Stimulated activated CD4-positive, alpha-beta T cell treated with anti-CD3 and anti-CD28 coated beads, Interleukin-15, amount 100 ng/mL, for 1 hour (primary cell): Measurements from ENCODE around the gene RAVER1.
"Not testable (repeated sequence)": the region's sequence is repeated elsewhere in the genome, so short reads cannot be mapped to it uniquely, and the experiment has no call there.

Source experiments
- DNase-seq, 2 donors: peaks; one replicate each; pipeline ENCODE4 v3.0.0-alpha.2; 2020; ENCODE audit warnings: low read depth in 1 of 2, low spot score in 1 of 2

The RAVER1 gene

GRCh38 chr19:10344780-10345179 is 11.5 kb upstream of the RAVER1 start:
- no peak for DNase-seq

- DNase-seq, result no peak
Measured at GRCh38 chr19:10343495-10343894, 10.2 kb upstream of the RAVER1 start.

DNA sequence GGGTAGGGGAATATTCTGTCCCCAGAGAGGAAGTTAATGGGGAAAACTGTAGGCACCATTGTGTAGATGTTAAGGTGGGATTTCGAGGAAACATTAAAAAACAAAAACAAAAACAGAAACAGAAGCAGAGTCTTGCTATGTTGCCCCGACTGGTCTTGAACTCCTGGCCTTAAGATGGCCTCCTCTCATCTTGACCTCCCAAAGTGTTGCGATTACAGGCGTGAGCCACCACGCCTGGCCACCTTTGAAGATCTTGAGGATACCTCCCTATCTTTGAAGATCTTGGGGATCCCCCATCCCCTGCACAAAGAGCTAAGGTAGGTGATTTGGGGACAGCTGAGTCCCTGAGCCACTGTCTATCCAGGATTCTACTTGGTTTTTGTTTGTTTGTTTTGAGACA is 6.6 kb upstream of the RAVER1 start:
- no peak for DNase-seq

- DNase-seq, result peak; percentile 33 to 48
Measured at GRCh38 chr19:10339380-10339960, 6.1 kb upstream of the RAVER1 start, which contains the start of gene ICAM3. TSS of gene ICAM3 (minus strand) at chr19:10339624. CDS start at chr19:10339614, 10 bp downstream.

DNA sequence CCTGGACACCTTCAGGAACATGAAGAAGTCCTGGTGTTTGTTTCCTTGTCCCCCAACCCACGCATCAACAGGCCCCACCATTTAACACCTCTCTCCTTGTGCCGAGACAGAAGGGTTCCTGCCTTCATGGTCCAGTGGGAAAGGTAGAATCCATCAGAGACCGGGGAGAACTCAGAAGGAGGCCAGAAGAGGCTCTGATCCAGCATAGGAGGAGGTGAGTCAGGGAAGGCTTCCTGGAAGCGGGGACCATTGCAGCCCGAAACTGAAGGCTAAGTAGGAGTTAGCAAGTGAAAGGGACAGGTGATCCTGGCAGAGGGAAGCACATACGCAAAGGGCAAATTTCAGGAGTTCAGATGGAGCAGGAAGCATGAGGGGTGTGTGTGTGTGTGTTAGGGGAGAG is 5.6 kb upstream of the RAVER1 start:
- no peak for DNase-seq

- DNase-seq, result not testable (repeated sequence)
Measured at GRCh38 chr19:10336725-10337124, 3.4 kb upstream of the RAVER1 start.

DNA sequence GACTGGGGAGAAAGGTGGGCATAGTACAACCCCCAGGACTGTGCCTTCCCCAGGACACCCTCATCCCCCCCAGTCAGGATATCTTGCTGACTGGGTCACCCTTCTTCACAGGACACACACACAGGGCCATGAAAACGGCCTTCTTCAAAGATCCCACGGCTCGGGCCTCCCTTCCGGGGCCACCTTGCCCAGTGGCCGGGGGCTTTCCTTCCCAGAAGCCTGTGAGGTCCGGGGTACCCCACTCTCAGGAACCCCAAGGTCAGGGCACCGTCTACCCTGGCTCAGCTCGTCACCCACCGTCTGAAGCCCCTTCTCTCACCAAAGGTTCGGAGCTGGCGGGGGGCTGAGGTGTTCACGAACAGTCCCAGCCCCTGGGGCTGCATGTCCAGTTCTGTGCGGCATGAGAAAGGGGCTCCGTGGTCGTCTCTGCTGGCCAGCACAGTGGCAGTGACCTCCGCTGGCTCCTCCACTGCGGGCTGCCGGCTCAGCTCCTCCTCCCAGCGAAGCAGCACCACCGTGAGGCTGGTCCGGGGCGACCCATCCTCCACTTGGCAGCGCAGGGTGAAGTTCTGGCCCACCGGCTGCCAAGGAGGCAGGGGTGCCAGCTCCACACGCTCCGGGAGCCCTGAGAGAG is 2.1 kb upstream of the RAVER1 start:
- DNase-seq, result no peak

- peak in 1 of 2 donors; percentile 25 for DNase-seq
Measured at GRCh38 chr19:10334588-10335351, 1.4 kb upstream of the RAVER1 start.

DNA sequence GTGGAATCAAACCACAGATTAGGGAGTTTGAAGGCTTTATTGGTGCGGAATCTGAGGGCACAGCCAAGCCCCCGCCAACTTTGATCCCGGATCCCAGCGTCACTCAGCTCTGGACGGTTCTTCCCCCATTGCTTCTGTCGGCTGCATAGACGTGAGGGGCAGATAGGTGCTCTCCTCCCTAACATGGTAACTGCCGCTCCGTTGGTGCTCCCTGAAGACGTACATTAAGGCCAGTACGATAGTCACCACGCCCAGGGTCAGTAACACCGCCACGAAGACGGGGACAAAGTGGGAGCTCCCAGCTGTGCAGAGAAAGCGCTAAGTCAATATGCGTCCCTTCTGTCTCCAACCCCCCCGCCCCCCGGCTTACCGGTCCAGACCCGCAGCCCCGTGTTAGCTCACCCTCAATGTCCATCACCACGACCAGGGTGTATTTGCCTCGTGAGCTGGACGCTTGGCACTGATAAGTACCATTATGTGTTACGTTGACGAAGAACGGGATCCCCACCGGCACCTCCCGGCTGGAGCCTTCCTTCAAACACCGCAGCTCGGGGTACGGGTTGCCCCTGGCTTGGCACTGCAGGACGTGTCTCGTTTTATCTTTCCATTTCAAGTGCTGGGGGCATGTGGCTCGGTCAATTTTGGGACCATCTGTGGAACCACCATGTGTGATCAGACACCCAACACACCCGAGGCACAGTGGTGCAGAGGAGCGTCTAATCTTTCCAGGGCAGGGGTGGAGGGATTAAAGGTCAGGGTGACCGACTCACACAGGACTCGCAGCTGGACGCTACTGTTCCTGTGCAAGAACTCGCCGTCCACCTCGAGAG is 644 bp upstream of the RAVER1 start:
- no peak for DNase-seq

- no peak for DNase-seq
Measured at GRCh38 chr19:10332158-10332964, 968 bp downstream of the RAVER1 start.

DNA sequence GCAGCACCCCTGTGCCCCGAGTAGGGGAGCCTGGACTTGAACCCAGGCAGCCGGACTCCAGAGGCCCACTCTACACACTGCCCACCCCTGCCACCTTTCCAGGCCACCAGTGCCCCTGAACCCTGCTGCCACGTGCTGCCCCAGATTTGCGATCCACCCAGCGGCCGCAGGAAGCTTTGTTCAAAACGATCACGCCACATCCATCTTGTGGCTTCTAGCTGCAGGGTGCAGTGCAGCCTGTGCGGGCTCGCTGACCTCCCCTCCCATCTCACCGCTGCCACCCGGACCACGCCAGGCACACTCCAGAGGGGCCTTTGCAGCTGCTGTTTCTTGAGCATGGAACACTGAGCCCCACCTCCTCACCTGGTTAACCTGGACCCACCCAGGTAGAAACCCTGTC is 3.8 kb downstream of the RAVER1 start:
- no peak for DNase-seq

DNA sequence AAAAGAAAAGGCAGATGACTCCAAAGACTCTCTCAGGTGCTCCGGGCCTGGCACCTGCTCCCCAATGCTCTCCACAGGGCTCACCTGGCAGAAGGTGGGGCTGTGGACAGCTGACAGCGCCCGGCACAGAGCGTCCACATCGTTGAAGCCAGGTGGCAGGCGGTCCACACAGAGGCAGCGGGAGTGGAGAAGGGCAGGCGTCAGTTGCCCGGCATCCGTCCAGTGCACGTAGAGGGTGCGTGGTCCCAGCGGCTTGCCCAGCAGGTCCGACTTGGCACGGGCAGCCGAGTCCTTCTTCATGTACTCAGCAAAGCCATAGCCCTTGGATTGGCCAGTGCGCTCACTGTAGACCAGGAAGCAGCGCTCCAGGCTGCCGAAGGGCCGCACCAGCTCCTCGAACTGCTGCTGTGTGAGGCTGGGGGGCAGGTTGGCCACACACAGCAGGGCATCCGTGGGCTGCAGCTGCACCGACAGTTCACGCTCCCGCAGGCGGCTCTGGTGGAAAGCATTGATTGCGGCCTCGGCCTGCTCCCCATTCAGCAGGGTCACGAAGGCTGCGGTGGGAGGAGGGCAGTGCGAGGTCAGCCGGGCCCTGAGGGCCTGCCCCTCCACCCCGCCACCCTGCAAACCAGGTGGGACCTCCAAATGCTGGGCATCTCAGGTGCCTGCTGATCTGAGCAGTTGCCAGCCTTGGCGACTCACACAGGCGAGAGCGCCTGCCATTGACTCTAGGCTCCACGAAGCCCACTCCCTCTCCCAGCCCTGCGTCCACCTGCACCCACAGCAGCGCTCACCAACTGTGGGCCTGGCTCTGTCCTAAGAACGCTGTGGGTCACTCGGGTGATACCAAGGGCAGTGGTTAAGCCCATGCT is 4.5 kb downstream of the RAVER1 start:
- DNase-seq, result no peak

- DNase-seq, result no peak
Measured at GRCh38 chr19:10327793-10328192, 5.5 kb downstream of the RAVER1 start.

GRCh38 chr19:10325732-10326131 is 7.6 kb downstream of the RAVER1 start:
- no peak for DNase-seq

DNA sequence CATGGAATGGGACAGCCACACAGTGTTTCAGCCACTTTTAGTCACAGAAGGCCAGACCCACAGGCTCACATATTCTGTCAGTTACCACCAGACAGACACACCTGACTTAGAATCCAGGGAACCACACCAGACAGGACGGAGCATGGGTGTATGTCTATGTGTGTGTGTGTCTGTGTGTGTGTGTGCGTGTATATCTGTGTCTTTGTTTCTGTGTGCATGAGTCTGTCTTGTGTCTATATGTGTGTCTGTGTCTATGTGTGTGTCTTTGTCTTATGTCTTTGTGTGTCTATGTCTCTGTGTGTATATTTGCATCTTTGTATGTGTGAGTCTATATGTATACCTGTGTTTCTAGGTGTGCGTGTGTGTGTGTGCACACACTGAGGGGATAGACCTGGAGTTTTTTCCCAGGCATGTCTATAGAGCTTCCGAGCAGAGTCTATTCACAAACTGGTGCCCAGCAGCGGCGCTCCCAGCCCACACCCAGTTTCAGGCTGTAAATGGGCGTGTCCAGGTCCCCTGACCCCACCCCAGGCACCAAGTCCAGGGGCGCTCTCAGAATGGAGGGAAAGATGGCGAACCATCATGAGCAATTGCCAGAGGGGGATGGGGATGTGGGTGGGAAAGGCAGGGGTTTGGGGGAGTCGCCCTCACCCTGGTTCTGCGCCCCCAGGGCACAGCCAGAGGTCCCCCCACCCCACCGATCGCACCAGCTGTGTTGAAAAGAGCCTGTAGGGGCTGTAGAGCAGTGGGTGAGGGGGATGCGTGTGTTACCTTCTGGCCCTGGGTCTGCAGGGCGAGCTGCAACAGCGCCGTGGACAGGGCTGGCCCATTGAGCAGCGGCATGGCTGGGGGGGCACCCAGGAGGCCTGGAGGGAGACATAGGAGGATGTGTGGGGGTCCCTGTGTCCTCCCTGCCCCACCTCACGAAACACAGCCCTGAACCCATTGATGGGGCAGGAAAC is 11.2 kb downstream of the RAVER1 start:
- no peak for DNase-seq

GRCh38 chr19:10321417-10321797 is 11.9 kb downstream of the RAVER1 start:
- no peak for DNase-seq

GRCh38 chr19:10320602-10321416 is 12.5 kb downstream of the RAVER1 start:
- no peak for DNase-seq
